EH (cell line): ENCODE results near the gene INPP4B.
"Not testable (repeated sequence)": the region's sequence is repeated elsewhere in the genome, so short reads cannot be mapped to it uniquely, and the experiment has no call there.

Experiments used
- DNase-seq: peaks from one replicate; pipeline ENCODE4 v3.0.0-alpha.2; 2015; ENCODE audit warnings: low read depth

INPP4B gene

DNA sequence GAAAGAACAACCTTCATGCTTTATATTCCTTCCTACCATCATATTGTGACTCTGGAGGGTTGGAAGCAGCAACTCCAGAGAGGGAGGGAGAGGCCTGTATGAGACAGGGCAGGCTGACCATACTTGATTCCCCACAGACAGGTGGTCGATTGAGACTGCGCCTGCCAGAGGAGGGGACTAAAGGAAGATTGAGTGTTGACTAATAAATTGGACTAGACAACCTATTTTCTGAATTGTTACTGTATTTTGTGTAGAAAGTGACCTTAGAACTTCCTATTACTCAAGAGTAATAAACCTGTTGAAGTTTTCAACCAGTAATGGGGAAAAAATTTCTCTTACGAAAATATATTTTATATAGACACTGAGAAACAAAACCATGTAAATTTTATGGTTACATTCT lies 301.5 kb downstream of the INPP4B start:
- no peak for DNase-seq

DNA sequence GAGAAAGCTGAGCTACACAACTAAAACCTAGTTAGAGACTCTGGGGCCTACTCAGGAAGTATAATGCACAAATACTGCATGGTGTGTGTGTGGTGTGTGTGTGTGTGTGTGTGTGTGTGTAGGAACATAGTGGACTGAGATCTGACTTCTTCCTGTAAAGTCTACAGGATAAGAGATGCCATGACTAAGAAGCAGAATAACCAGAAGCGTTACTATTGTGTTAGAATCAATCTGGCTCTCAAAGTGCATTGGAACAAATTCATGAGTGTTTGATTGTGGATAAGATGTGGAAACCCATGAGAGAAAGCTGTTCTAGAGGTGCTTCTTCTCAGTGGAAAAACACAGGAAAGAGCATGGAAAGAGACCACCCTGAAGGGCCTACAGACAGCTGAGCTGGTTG lies 302.1 kb downstream of the INPP4B start:
- DNase-seq, result no peak

DNA sequence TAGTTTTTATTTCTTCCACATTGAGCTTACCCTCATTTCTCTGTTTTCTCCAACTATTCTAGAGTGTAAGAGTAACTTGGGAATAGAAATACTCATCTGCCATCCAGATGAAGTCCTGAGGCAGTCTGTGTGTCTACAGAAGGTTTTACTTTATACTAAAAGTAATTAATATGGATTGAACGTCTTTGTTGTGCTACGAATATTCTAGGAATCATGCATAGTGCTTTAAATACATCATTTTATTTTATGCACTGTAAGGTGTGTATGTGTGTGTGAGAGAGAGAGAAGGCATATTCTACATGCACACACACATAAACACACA lies 305.7 kb downstream of the INPP4B start:
- no peak for DNase-seq

DNA sequence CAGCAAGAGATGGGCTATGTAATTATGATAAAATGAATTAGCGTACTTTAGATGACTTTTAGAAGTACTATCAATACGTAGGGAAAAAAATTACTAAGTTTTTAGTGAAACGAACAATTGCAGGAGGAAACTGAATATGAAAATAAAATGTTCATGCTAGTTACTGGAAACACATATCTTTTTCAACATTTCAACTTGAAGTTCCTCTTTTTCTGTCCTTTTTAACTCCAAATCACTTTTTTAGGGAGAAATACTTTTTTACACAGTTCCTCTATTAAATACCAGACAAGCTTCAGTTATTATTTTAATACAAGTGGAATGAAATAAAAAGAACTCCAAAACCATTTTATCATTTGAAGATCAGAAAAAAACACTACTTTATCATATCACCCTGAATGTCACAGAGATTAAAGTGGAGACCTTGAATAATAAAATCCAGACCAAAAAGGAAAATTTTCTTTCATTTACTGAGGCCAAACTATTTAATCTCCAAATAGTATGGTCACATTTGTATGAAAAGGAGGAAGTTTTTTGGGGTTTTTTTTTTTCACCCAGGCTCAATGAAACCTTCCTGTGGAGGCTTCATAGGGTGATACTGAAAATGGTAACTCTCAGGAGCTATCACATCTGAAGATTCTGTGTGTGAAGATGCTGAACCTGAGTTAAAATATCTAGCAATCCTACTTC lies 306.2 kb downstream of the INPP4B start:
- no peak for DNase-seq

DNA sequence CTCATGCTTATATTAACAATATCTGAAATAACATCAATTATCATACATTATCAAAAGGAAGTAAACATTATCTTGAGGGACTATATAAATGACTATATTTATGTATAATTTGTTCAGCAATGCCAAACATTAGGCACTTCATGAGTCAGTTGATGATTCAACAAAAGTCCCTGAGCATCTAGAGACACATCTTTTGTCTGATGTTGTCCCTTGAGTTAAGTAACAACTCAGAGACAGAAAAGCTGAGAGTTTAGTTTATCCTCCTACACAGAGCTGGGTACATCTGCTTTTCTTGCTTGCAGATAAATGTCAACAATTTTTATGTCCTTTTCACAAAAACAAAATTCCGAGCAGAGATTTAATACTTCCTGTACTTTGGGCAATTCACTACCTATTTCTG lies 311.1 kb downstream of the INPP4B start:
- DNase-seq, result peak; percentile 60

DNA sequence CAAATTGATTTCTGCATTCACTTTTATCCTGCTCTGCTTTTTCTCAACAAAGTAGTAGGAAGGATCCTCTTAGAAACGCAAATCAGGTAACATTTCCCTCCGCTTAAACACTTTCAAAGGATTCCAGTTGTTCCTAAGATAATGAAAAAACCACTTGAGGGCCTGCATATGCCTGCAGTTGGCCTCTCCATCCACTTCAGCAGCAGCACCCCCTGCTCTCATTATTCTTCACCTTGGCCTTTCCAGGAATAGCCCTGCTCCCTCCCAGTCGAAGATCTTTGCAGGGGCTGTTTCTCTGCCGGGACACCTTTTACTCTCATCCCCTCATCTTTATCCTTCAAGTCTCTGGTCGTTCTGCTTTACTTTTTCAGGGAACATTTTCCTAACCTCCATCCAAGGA lies 314.0 kb downstream of the INPP4B start:
- DNase-seq, result no peak

DNA sequence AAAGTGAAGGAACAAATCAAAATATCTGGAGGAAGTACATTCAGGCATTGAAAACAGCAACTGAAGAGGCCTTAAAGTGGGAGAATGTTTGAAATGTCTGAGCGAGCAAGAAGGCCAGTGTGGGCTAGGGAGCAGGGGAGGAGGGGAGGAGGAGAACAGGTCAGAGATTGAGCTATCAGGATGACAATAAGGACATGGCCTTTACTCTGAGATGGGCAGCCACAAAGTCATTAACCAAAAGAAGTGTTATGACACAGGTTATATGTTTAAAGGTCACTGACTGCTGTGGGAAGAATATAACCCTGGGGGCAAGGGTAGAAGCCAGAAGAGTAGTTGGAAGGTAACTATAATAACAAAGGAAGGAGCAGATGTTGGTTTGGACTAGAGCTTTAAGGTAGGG lies 315.4 kb downstream of the INPP4B start:
- no peak for DNase-seq

DNA sequence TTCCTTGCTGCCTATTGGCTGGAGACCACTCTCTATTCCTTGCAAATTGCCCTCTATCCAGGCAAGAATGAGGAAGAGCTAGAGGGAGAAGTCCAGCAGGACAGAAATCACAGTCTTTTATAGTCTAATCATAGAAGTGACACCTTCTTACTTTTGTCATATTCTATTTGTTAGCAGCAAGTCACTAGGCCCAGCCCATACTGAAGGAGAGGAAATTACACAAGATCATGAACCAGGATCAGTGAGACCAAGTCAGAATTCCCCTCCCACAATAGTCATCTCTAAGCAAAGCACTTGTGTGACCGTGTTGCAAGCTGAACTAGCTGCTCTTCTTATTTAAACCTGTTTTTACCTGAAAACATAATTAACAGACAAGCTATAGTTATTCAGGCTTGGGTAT lies 317.7 kb downstream of the INPP4B start:
- no peak for DNase-seq

DNA sequence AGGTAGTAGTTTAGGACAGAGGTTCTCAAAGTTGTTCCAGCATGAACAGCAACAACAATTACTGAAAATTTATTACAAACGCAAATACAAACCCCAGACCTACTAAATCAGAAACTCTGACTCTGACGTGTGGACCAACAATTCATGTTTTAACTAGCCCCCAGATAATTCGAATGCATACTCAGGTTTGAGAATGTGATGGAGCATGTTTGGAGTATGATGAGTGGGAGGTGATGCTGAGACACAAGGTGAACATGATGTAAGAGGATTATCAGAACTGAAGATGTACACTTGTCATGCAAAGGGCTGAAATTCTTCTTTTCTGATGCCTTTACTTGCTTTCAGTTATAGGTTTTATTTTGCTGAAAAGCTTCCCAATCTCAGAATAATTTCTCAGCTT lies 323.0 kb downstream of the INPP4B start:
- DNase-seq, result no peak

DNA sequence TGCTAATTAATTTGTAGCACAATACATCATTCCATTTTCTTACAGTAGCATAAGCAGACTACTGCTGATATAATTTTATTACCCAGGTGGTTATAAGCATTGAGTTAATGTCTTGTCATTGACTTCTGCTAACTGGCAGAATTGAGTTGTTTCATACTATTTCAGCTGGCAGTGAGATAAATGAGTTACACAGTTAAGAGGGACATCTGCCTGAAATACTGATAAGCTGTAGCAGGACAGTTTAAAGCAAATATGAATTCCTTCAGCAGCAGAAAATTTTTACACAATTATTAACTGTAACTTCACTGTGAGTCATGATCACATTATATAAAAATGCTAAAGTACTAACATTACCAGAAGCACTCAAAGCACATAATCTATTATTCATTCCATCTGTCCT lies 326.8 kb downstream of the INPP4B start:
- DNase-seq, result peak; percentile 16

DNA sequence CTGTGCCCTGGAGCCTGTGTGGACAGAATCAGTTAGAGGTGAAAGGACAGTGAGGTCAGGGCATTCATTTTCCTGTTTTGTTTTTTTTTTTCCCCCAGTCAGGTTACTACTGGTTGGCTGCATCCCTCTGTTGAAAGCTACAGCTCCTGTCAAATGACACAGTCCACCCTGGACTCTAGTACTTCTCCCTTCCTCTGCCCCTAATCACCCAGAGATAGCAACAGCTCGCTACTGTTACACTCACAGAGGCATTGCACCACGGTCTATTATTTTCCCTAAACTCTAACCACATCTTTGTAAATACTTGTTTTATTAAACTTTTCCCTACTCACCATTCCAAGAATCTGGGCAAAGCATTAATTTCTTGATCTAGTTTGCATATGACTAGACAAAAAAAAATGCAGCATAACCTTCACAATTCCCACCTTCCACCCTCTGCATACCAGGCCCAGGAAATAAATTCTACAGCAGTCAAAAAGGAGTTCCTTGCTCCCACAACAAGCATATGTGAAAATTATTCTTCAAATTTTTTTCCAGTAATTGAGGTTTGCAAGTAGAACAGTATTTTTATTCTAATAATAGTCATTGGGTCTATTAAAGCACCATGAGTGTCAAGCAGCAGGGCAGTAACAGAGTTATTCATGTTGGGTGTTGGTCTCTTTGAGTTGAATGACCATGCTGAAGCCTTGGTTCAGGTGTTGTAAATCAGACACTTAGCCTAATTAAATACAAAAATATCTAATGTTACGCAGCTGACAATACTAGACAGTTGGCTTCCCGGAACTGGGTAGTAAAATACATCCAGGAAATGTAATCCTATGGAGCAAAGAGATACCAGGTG lies 329.2 kb downstream of the INPP4B start:
- peak; percentile 80 for DNase-seq

DNA sequence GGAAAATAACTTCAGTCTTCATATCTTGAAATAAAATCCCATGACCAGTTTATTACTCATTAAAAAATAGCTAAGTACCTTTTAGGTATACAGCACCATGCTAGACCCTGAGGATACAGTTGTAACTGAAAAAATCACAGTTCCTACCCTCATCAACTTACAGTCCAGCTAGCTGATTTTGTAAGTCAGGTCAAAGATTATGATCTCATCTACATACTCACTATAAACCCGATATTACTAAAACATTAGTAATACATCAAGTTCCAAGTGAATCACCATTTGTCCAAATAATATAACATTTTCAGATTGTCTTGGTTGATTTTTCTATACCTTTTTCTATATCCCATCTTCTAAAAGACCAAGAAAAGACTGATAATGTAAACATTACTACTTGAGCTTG lies 333.9 kb downstream of the INPP4B start:
- DNase-seq, result peak; percentile 24

DNA sequence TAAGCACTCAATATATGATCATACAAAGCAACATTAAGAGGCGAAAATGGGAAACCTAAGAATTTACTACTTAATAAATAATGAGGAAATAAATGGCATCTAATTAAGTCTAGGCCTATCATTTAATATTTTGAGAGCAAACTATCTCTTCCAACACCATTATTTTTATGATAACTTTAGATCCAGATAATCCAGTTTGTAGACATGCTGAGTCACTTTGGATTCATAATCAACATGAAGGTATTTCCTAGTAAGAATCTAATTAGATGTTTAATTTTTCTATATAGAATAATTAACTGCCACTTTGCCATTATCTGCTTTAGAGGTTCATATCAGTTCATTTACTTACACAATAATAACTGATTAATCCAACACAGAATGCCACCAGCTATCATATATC lies 336.2 kb downstream of the INPP4B start:
- no peak for DNase-seq

DNA sequence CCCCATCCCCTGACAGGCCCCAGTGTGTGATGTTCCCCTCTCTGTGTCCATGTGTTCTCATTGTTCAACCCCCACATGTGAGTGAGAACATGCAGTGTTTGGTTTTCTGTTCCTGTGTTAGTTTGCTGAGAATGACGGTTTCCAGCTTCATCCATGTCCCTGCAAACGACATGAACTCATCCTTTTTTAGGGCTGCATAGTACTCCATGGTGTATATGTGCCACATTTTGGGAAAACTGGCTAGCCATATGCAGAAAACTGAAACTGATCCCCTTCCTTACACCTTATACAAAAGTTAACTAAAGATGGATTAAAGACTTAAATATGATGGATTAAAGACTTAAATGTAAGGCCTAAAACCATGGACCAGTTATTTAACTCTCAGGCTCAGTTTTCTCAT lies 336.7 kb downstream of the INPP4B start:
- DNase-seq, result not testable (repeated sequence)

DNA sequence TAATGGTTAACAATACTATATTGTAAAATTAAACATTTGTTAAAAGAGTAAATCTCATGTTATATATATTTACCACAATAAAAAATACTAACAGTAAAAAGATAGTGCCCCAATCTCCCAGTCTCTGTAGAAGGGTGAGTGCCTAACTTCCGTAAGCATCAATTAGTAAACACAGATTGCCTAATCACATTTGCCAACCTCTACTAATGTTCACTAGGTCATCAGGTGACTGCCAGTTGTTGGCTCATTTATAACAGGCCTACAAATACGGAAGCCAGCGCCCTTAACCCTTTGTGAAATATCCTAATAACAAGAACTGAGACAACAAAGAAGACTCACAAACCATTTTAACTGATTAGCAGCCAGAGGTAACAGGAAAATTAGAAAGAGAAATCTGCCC lies 345.1 kb downstream of the INPP4B start:
- DNase-seq, result no peak

DNA sequence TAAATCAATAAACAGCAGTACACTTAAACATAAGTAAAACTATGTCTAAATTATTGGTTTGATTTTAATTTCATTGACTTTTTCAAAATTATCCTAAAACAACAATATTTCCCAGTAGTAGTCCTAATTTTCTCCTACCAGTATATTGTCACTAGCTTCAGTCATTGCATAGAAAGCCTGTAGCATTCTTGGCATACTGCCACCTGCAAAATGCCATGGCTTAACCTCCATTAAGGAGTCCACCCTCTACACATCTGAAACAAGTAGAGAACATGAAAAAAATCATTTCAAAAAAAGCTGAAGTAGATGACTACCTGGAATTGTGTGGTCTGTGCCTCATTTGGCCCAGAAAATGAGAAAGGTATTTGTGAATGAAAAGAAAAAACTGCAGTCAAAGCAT lies 348.5 kb downstream of the INPP4B start:
- peak; percentile 37 for DNase-seq

DNA sequence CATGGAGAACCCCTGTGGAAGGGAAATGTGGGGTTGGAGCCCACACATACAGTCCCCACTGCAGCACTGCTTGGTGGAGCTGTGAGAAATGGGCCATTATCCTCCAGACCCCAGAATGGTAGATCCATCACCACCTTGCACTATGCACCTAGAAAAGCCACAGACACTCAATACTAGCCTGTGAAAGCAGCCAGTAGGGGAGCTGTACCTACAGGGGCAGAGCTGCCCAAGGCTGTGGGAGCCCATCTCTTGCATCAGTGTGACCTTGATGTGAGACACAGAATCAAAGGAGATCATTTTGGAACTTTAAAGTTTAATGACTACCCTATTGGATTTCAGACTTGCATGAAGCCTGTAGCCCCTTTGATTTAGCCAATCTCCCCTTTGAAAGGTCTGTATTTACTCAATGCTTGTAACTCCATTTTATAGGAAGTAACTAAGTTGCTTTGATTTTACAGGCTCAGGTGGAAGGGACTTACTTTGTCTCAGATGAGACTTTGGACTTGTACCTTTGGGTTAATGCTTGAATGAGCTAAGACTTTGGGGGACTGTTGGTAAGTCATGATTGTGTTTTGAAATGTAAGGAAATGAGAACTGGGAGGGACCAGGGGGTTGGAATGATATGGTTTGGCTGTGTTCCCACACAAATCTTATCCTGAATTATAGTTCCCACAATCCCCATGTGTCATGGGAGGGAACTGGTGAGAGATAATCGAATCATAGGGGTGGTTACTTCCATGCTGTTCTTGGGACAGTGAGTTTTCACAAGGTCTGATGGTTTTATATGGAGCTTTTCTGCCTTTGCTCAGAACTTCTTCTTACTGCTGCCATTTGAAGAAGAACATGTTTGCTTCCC lies 352.6 kb downstream of the INPP4B start:
- DNase-seq, result peak; percentile 32

DNA sequence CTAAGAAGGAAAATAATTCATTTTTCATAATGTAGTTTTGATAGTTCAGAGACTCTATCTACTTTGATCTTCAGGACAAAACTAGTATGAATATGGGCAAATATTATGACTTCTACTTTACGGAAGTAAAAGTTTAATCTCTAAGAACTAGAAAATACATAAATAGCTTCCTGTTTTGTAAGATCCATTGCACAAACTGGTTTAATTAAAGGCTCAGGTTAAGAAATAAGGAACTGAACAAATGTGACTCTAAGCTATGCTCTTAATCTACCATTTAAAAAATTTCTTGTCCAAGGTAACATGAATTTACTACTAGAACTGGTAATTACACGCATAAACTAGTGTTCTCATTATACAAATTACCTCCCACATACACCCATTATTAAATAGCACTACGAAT lies 360.6 kb downstream of the INPP4B start:
- DNase-seq, result no peak

DNA sequence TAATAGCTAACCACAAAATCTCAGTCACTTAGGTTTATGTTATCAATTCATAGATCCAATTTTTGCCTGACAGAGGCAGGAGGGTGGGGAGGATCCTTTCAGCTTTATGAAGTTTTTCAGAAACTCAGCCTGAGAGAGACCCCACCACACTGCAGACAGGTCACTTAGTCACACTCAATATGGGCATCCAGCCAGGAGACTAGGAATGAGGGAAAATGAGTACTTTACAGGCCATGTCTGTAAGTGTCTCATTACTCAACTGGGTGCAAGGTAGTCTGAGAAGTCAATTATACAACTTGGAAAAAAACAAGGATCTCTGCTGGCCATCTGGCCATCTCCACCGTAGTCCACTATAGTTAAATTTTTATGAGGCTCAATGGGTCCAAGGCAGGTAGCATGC lies 365.9 kb downstream of the INPP4B start:
- DNase-seq, result peak; percentile 55

DNA sequence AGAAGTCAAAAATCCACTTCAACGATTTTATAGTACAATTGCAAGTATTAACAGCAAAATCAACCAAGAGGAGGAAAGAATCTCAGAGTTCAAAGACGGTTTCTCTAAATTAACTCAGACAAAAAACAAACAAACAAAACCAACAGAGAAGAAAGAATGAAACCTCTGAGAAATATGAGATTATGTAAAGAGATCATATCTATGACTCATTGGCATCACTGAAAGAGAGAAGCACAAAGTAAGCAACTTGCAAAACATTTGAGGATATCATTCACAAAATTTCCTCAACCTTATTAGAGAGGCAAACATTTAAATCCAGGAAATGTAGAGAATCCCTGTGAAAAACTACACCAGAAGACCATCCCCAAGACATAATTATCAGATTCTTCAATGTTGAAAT lies 370.4 kb downstream of the INPP4B start:
- peak; percentile 28 for DNase-seq

DNA sequence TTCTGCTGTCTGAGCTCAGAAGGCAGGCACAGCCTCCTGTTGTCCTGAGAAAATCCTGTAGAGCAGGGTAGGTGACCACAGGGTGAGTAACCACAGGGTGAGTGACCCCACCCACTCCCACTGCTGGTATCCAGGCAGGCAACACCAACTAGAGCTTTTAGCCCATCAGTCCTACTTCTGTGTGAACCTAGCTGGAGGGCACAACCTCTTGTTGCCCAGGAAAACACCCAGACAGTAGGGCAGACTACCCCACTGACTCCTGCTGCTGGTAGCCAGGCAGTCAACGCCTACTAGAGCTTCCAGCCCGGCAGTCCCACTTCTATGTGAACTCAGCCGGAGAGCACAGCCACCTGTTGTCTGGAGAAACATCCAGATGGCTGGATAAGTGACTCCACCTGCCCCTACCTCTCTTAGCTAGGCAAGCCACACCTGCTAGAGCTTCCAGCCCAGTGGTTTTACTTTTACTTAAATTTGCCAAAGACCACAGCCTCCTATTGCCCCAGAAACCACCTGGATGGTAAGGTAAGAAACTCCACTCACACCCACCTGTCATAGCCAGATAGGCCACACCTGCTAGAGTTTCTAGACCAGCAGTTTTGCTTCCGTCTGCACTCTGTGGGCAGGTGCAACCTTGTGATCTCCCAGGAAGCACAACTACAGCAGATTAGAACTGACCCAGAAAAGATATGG lies 371.6 kb downstream of the INPP4B start:
- DNase-seq, result no peak

DNA sequence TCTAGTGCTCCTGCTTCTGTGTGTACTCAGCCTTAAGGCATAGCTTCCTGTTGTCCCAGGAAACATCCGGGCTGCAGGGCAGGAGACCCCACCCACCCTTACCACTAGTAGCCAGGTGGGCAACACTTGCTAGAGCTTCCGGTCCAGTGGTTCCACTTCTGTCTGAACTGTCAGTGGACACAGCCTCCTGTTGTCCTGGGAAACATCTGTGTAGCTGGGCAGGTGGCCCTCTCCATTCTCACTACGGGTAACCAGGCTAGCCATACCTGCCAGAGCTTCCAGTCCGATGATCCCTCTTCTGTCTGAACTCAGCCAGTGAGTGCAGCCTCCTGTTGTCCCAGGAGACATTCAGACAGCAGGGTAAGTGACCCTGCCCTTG lies 372.2 kb downstream of the INPP4B start:
- no peak for DNase-seq
